ENCODE data around the gene ST6GALNAC5.
"Not testable (repeated sequence)": the region's sequence is repeated elsewhere in the genome, so short reads cannot be mapped to it uniquely, and the experiment has no call there.

ST6GALNAC5 gene

DNA sequence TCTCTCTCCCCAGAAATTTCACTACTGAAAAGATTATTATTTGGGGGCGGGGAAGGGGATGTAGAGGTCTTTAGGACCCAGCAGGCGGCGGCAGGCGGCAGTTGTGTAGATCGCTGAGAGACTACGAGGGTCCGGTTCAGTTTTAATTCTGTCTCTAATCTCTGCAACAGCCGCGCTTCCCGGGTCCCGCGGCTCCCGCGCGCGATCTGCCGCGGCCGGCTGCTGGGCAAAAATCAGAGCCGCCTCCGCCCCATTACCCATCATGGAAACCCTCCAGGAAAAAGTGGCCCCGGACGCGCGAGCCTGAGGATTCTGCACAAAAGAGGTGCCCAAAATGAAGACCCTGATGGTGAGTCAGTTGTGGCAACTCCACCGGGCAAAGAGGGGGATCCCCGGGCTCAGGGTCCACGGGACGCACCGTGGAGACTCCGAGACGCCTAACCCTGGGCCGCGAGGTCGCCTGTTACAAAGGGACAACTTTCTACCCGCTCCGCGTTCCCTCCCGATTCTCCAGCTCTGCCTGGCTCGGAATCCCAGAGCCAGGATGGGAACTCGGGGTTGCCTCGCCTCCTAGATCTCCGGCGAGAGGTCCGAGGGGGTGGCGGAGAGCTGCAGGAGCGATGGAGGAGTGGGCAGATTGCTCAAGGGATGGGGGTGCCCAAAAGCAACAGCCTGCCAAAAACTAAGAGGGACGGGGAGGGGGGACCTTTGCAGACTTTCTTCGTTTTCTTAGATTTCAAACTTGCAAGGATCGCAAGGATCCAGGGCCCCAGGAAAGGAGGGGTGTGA is at the start of gene ST6GALNAC5:
Gene ST6GALNAC5, plus strand, starts transcription at position 139 of the 789 bp plus-strand sequence.
- TF ChIP-seq, protein P1, sequence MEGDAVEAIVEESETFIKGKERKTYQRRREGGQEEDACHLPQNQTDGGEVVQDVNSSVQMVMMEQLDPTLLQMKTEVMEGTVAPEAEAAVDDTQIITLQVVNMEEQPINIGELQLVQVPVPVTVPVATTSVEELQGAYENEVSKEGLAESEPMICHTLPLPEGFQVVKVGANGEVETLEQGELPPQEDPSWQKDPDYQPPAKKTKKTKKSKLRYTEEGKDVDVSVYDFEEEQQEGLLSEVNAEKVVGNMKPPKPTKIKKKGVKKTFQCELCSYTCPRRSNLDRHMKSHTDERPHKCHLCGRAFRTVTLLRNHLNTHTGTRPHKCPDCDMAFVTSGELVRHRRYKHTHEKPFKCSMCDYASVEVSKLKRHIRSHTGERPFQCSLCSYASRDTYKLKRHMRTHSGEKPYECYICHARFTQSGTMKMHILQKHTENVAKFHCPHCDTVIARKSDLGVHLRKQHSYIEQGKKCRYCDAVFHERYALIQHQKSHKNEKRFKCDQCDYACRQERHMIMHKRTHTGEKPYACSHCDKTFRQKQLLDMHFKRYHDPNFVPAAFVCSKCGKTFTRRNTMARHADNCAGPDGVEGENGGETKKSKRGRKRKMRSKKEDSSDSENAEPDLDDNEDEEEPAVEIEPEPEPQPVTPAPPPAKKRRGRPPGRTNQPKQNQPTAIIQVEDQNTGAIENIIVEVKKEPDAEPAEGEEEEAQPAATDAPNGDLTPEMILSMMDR (IDR thresholded peaks at IDR 0.05; ENCODE audit: low read depth, low read length): no peak; the same call in 1 of the 2 replicates
- DNase-seq (ENCODE audit: extremely low read depth, low read depth): no peak

GRCh38 chr1:76820028-76820427 is 47.3 kb upstream of the ST6GALNAC5 start:
- TF ChIP-seq, protein P1 (IDR thresholded peaks at IDR 0.05; ENCODE audit: low read depth, low read length): no peak
- DNase-seq (ENCODE audit: extremely low read depth, low read depth): no peak

GRCh38 chr1:76822961-76823360 is 44.3 kb upstream of the ST6GALNAC5 start:
- DNase-seq (ENCODE audit: extremely low read depth, low read depth): not testable (repeated sequence)

DNA sequence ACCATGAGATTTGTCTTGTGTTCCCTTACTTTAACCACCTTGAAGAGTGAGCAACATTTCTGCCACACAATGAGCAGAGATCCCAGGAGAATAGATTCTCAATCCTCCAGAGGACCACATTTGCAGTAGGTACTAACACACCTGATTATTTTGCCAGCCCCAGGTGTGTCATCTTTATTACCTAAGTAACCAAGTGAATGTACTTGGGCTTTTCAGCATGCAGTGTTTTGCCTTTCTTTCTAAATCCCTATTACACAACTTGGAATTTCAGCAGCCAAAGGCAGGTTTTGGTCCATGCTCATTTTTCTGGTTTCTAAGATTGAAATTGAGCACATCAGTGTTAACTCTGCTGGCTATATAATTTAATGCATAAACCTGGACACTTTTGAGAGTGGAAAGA is 43.2 kb upstream of the ST6GALNAC5 start:
- TF ChIP-seq, protein P1 (IDR thresholded peaks at IDR 0.05; ENCODE audit: low read depth, low read length): no peak

DNA sequence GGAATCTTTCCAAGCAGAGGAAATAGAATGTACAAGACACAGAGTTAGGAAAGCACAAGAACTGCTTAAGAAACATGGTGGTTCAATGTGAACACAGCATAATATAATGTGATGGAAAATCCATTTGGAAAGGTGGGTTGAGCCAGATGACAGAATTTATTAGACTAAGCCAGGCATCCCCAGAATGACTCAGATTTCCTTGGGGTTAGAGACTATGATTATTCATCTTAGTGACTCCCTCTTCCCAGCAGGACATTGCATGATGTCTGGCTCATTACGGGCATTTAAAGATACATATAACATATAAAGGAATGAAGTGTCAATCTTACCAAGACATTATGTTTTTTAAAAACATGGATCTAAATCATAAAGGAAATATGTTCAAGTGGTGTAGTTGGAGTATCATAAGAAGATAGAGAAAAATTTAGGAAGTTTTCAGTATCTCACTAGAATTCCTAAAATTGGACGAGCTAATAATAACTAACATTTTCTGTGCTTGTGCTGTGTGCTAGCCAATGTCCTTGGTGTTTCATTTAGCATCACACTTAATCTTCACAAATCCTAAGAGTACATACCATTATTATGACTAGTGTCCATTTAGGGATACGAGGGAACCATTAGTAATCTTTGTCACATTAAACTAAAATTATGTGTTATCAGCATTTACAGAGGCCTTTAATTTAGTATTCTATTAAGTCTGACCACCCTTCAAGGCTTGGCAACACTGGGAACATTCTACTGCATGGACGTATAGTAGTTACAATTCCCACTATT is 41.0 kb upstream of the ST6GALNAC5 start:
- DNase-seq (ENCODE audit: extremely low read depth, low read depth): no peak
- TF ChIP-seq, protein P1 (IDR thresholded peaks at IDR 0.05; ENCODE audit: low read depth, low read length): no peak

More for the DNA sequence above, 43.2 kb upstream of the ST6GALNAC5 start:
- DNase-seq (ENCODE audit: extremely low read depth, low read depth): no peak

DNA sequence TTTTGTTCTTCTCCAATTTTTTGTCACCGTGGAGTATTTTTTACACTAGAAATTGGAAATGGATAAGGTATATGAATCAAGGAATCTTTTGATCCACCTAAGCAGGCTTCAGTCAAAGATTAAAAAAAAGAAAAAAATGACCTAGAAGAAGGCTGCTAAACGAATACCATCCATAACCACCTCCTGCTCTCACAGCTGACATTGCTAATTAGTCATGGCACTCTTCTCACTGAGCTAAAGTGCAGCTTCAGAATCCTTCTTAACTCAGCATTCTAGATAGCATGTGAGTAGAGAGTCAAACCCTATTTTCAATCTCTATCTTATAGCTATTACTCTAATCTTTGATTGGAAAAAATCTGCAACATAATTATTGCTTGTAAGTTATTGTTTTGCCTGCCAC is 40.2 kb upstream of the ST6GALNAC5 start:
- DNase-seq (ENCODE audit: extremely low read depth, low read depth): no peak
- TF ChIP-seq, protein P1 (IDR thresholded peaks at IDR 0.05; ENCODE audit: low read depth, low read length): no peak

DNA sequence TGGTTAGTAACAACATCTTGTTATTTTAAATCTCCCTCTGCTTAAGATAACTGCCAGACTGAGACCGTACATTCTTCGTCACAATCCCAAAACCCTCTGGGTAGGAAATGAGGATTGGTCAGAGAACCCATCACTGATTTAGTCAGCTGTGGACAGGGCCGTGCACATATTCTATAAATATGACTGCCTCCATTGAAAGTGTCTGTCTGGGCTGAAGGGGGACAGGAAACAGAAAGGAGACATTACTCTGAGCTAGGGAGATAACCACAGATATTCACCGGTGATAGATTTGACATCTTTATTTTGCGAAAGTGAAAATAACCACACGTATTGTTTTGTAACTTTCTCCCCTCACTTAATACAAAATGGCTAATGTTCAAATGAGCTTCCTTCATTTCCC is 36.9 kb upstream of the ST6GALNAC5 start:
- TF ChIP-seq, protein P1 (IDR thresholded peaks at IDR 0.05; ENCODE audit: low read depth, low read length): no peak
- DNase-seq (ENCODE audit: extremely low read depth, low read depth): no peak

All from AG09319 (cell line).